Neuron (in vitro differentiated cells): Measurements from ENCODE around the gene KARS1.

Source experiments
- H2AFZ ChIP-seq: one replicate; pipeline ENCODE4 v1.6.1; 2013; ENCODE audit warnings: low read depth, mild to moderate bottlenecking, inconsistent platforms, low read length, moderate library complexity
- H3K27me3 ChIP-seq: one replicate; pipeline ENCODE4 v1.6.1; 2013; ENCODE audit warnings: low read length; ENCODE audit not compliant: insufficient read depth
- H3K36me3 ChIP-seq: one replicate; pipeline ENCODE4 v1.6.1; 2013; ENCODE audit warnings: low read length; ENCODE audit not compliant: insufficient read depth
- H3K4me1 ChIP-seq: one replicate; pipeline ENCODE4 v1.6.1; 2013; ENCODE audit warnings: low read length; ENCODE audit not compliant: insufficient read depth
- H3K4me3 ChIP-seq: 2 replicates; pipeline ENCODE4 v1.5.1; 2013; ENCODE audit warnings: mild to moderate bottlenecking, low read length, moderate library complexity
- H3K9me3 ChIP-seq: one replicate; pipeline ENCODE4 v1.6.1; 2013; ENCODE audit warnings: low read length

The KARS1 gene

GRCh38 chr16:75589306-75589705 is 58.2 kb downstream of the KARS1 start:
- no peak overlapping the region for H3K4me3 ChIP-seq
- peaks cover 8% of the 10 kb centered on the region for H3K36me3 ChIP-seq
- no peaks in the 10 kb centered on the region for H3K27me3 ChIP-seq
- H3K4me1 ChIP-seq, result peaks cover under 1% of the 10 kb centered on the region
- no peaks in the 10 kb centered on the region for H3K9me3 ChIP-seq
- H2AFZ ChIP-seq, result no peak overlapping the region

DNA sequence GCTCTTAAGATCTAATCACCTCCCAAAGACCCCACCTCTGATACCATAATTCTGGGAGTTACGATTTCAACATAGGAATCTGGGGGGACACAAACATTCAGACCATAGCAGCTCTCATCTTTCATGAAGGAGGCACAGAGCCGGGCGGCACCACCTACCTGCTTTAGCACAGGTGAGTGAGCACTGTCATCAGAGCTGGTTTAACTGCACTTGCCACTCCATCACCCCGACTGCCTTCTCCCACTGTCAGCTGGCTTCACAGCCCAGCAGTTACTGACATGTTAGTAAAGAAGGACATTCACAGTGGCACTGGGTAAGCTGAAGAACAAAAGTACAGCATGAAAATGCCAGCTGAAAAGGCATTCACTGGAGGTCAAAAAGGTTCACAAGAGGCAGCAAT is 58.7 kb downstream of the KARS1 start:
- Histone ChIP-seq H3K4me1 (no peaks in the 10 kb centered on the region), H3K36me3 (peaks cover 8% of the 10 kb centered on the region), H3K27me3 (no peaks in the 10 kb centered on the region), H3K4me3 (no peak overlapping the region), H2AFZ (no peak overlapping the region), H3K9me3 (no peaks in the 10 kb centered on the region)

DNA sequence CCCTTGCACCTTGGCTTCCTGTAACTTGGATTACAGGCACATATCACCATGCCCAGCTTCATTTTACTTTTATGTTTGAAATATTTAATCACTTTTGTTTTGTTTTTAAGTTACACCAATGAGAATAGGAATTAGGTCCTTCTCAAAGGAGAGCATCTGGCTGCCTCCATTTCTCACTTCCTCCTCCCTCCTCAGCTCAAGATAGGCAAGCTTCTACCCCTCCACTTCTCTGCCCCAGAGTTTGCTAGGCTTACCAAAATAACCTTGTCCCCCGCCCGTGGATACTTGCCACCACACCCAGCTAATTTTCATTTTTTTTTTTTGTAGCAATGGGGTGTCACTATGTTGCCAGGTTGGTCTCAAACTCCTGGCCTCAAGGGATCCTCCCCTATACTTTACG is 63.4 kb downstream of the KARS1 start:
- H3K4me1 ChIP-seq, result peaks cover 8% of the 10 kb centered on the region
- H2AFZ ChIP-seq, result no peak overlapping the region
- no peaks in the 10 kb centered on the region for H3K9me3 ChIP-seq
- no peak overlapping the region for H3K4me3 ChIP-seq
- peaks cover 19% of the 10 kb centered on the region for H3K36me3 ChIP-seq
- no peaks in the 10 kb centered on the region for H3K27me3 ChIP-seq

GRCh38 chr16:75579281-75579834 is 68.1 kb downstream of the KARS1 start:
- H3K4me3 ChIP-seq, result no peak overlapping the region

DNA sequence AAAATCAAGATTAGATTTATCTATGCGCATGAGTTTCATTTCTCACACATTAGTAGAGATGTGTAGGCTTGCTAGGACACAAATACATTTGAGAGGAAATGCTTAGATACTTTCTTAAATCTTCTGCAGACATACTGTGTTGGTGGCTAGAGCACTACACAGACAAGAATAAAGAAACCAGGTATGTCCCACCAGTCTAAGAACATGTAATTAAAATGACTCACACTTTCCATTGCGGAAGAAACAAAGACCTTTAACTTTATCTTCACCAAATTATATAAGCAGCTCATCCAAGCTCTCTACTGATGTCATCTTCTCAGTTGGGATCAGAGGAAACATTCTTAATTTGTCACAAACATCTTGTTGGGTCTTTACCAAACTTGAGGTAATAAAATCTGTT is 68.7 kb downstream of the KARS1 start:
- Histone ChIP-seq H3K9me3 (no peaks in the 10 kb centered on the region), H3K4me3 (no peak overlapping the region), H3K4me1 (peaks cover 14% of the 10 kb centered on the region), H3K27me3 (no peaks in the 10 kb centered on the region), H3K36me3 (peaks cover 58% of the 10 kb centered on the region), H2AFZ (no peak overlapping the region)

More at GRCh38 chr16:75579281-75579834, 68.1 kb downstream of the KARS1 start:
- Histone ChIP-seq H3K9me3 (no peaks in the 10 kb centered on the region), H3K36me3 (peaks cover 52% of the 10 kb centered on the region), H2AFZ (no peak overlapping the region), H3K27me3 (no peaks in the 10 kb centered on the region), H3K4me1 (peaks cover 14% of the 10 kb centered on the region)

- peaks cover 63% of the 10 kb centered on the region for H3K36me3 ChIP-seq
- no peak overlapping the region for H3K4me3 ChIP-seq
- no peaks in the 10 kb centered on the region for H3K27me3 ChIP-seq
- peaks cover 14% of the 10 kb centered on the region for H3K4me1 ChIP-seq
- no peaks in the 10 kb centered on the region for H3K9me3 ChIP-seq
- H2AFZ ChIP-seq, result no peak overlapping the region
These were observed 69.3 kb downstream of the KARS1 start for GRCh38 chr16:75578212-75578611.
